Activated B cell treated with CpG ODN at 0.5 μM for 24 hours (primary cell): Measurements from ENCODE around the gene BARX2. TPM values are rescaled to one million over a fixed set of nuclear protein-coding genes. Genes with fewer than 3 reads are reported as not detected.

Experiments
- ATAC-seq: fragments of 200-7000 bp; cut with Tn5 transposase; one replicate; pipeline ENCODE4 v1.10.0; 2021; ENCODE audit warnings: low read depth, mild to moderate bottlenecking, moderate library complexity
- CTCF ChIA-PET: fragments of 350-600 bp; sonication (Branson Sonifier 250); formaldehyde crosslinking; loops from one replicate; lab custom pipeline; 2021; ENCODE audit warnings: antibody characterized with exemption; lab: Charles Lee
- POLR2A ChIA-PET: fragments of 350-600 bp; sonication (Branson Sonifier 250); formaldehyde crosslinking; loops from one replicate; lab custom pipeline; 2021; ENCODE audit warnings: antibody characterized with exemption; lab: Charles Lee
- DNase-seq: peaks from one replicate; pipeline ENCODE4 v3.0.0; 2022
- H3K27ac Mint-ChIP-seq: one replicate; pipeline ENCODE4 v1.8.0; 2020; ENCODE audit warnings: mixed read lengths
- H3K27me3 Mint-ChIP-seq: one replicate; pipeline ENCODE4 v1.8.0; 2021; ENCODE audit warnings: mixed read lengths
- H3K36me3 Mint-ChIP-seq: one replicate; pipeline ENCODE4 v1.8.0; 2021; ENCODE audit warnings: low read depth, mixed read lengths
- H3K4me1 Mint-ChIP-seq: one replicate; pipeline ENCODE4 v1.8.0; 2021; ENCODE audit warnings: mixed read lengths
- H3K4me3 Mint-ChIP-seq: one replicate; pipeline ENCODE4 v1.8.0; 2020; ENCODE audit warnings: mild to moderate bottlenecking, mixed read lengths
- H3K9me3 Mint-ChIP-seq: one replicate; pipeline ENCODE4 v1.8.0; 2020; ENCODE audit warnings: mixed read lengths
- intact Hi-C: fragments of 100-400 bp; cut with micrococcal nuclease; formaldehyde crosslinking; loops from one replicate; pipeline ENCODE4 v1.15.1; 2024
- total RNA-seq: library from RNA; stranded (reverse); gene quantifications from 2 replicates; pipeline ENCODE4 v1.2.3, GENCODE V29; 2022
- TF ChIP-seq, protein P1 (sequence below): fragments of 200-600 bp; IDR thresholded peaks from one replicate; pipeline ENCODE4 v1.8.0; 2022; ENCODE audit warnings: antibody characterized with exemption, mild to moderate bottlenecking

BARX2 gene
- total RNA-seq, 1 donor from 2014 or later, result not detected

- Mint-ChIP-seq H3K4me1 (peaks cover under 1% of the 10 kb centered on the region), H3K4me3 (no peak overlapping the region), H3K27ac (no peak overlapping the region), H3K36me3 (no peaks in the 10 kb centered on the region), H3K27me3 (peaks cover 47% of the 10 kb centered on the region), H3K9me3 (no peaks in the 10 kb centered on the region)
- CTCF ChIA-PET, result no interaction called here
- POLR2A ChIA-PET, result no interaction called here
- TF ChIP-seq, protein P1, sequence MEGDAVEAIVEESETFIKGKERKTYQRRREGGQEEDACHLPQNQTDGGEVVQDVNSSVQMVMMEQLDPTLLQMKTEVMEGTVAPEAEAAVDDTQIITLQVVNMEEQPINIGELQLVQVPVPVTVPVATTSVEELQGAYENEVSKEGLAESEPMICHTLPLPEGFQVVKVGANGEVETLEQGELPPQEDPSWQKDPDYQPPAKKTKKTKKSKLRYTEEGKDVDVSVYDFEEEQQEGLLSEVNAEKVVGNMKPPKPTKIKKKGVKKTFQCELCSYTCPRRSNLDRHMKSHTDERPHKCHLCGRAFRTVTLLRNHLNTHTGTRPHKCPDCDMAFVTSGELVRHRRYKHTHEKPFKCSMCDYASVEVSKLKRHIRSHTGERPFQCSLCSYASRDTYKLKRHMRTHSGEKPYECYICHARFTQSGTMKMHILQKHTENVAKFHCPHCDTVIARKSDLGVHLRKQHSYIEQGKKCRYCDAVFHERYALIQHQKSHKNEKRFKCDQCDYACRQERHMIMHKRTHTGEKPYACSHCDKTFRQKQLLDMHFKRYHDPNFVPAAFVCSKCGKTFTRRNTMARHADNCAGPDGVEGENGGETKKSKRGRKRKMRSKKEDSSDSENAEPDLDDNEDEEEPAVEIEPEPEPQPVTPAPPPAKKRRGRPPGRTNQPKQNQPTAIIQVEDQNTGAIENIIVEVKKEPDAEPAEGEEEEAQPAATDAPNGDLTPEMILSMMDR, result no peak
- no peak for ATAC-seq
- intact Hi-C loops, result no loop called here
- no peak for DNase-seq
Measured at GRCh38 chr11:129366737-129367597, 8.7 kb upstream of the BARX2 start.

- no peak for ATAC-seq
- TF ChIP-seq, protein P1, result no peak
- Mint-ChIP-seq H3K27ac (no peak overlapping the region), H3K4me3 (no peak overlapping the region), H3K27me3 (peaks cover 60% of the 10 kb centered on the region), H3K9me3 (no peaks in the 10 kb centered on the region), H3K4me1 (peaks cover 12% of the 10 kb centered on the region), H3K36me3 (no peaks in the 10 kb centered on the region)
- POLR2A ChIA-PET, result no interaction called here
- CTCF ChIA-PET, result no interaction called here
- no peak for DNase-seq
- intact Hi-C loops, result no loop called here
Measured at GRCh38 chr11:129368889-129369672, 6.6 kb upstream of the BARX2 start.

DNA sequence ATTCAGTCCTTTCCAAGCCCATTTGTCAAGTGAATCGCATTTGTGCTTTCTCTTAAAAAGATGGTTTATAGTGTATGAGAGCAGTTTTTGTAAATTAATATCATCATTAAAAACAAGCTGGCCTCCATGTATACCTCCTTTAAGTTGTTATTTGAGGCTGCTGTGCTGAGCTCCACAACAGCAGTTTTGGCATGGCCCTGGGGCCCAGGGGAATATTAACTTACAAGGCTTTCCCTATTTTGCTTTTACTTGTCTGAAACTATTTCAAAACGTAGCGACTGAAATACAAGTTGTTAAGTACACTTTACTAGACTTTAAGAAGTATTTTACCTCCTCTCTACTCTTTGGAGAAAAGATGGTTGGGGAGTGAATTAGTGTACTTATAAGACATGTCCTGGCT, 4.9 kb upstream of the BARX2 start:
- POLR2A ChIA-PET, result no interaction called here
- TF ChIP-seq, protein P1, result no peak
- no peak overlapping the region for H3K4me3 Mint-ChIP-seq
- H3K27ac Mint-ChIP-seq, result no peak overlapping the region
- CTCF ChIA-PET, result interaction anchor here (0.6 kb wide), 1 partner anchor 337 kb away, joined by 3 read pairs; no protein-coding TSS in a partner anchor
- ATAC-seq (no peak), DNase-seq (no peak)
- H3K27me3 Mint-ChIP-seq, result peaks cover 69% of the 10 kb centered on the region
- H3K4me1 Mint-ChIP-seq, result peaks cover 22% of the 10 kb centered on the region
- intact Hi-C loops, result no loop called here
- no peaks in the 10 kb centered on the region for H3K9me3 Mint-ChIP-seq
- H3K36me3 Mint-ChIP-seq, result no peaks in the 10 kb centered on the region

DNA sequence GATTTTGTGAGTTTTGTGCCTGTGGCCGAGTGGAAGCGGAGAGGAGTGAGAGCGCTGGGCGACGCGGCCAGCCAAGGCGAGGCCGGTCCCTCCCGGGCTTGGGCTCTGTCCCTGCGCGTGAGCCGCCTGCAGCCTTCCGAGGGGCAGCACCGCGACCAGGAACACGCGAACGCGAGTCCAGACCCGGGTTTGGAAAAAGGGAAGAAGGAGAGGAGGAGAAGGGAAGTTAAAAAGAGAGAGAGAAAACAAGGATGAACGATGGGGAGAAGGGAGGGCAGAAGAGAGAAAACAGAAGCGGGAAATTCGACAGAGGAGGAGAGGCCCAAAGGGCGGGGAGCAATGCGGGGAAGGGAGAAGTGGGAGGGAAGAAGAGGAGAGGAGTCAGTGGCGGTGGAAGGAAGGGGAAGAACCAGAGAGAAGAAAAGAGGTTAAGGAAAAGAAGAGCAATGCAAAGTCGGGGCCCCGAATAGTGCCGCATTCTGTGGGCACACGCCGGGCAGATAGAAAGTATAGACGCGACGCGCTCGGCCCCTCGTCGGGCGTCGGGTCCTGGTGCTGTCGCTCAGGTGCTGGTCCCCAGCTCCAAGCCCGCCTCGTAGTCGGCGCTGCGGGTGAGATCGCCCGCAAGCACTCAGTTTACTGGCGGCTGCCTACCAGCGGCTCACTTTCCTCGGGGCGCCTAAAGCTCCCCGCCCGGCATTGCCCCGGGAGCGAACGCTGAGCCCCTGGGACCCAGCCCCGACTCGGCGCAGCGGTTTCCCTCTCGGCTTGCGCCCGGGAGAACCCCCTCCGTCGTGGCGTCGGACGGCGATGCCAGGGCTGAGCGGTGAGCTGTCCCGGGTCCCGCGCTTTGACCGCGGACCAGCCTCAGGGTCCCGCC, 2.8 kb upstream of the BARX2 start:
- ChIA-PET POLR2A (no interaction called here), CTCF (no interaction called here)

More for the DNA sequence above, 2.8 kb upstream of the BARX2 start:
- Mint-ChIP-seq H3K9me3 (no peaks in the 10 kb centered on the region), H3K36me3 (no peaks in the 10 kb centered on the region), H3K27me3 (peaks cover 74% of the 10 kb centered on the region), H3K27ac (no peak overlapping the region), H3K4me3 (peak overlapping the region; percentile 24), H3K4me1 (peaks cover 29% of the 10 kb centered on the region)
- DNase-seq (no peak), ATAC-seq (no peak)
- TF ChIP-seq, protein P1, result no peak
- intact Hi-C loops, result no loop called here
